GM18508 (cell line): ENCODE measurements around the gene ANO7.

Source experiments
- ATAC-seq: cut with Tn5 transposase; IDR thresholded peaks from one replicate; pipeline ENCODE4 v1.9.1; 2021; ENCODE audit warnings: moderate number of reproducible peaks; ENCODE audit not compliant: insufficient read depth, unreplicated experiment

The ANO7 gene

DNA sequence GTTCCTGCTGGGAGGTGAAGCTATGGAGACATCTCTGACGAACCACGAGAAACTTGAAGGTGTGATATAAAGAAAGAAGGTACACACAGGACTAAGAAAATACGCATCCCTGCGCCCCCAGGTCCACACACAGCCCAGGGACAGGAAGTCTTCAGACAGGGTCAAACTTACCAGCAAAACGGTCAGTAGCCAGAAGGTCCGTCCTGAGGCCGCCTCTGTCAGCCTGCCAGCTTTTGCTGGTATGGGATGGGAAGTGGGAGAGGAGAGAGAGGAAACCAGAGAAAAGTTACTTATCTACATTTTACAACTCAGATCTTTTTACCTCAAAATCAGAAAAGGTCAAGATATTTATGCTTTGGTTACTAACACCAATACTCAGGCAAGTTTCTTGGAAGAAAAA, 79.8 kb downstream of the ANO7 start:
- ATAC-seq: no peak

DNA sequence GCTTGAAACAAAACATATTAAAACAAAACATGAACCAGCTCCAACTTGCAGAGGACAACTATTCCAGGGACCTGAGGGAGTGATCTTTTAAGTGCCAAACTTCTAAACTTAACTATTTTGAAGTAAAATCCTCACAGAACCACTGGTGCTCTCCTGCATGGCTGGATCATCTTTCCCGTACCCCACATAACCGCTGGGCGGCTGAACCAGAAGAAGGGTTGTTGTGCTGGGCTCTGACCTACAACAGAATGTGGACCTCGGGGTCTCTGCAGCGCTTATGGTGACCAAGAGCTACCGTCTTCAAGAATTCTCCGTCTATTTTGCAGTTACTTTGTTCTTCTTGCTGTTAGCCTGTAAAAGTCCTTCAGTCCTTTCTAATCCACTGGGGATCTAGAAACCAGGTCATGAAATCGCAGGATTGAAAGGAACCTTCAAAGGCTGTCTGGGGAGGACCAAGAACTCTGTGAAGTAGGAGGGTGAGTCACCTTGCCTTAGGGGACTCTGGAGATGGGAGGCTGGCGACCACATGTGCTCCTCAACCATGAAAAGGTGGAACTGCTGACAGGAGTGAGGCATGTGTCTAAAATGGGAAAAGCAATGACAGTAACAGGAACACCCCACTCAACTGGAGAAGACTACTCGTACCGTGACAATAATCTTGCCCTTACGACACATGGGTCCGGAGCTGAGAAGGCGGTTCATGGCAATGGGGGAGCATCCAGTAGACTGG, 80.4 kb downstream of the ANO7 start:
- ATAC-seq: no peak

DNA sequence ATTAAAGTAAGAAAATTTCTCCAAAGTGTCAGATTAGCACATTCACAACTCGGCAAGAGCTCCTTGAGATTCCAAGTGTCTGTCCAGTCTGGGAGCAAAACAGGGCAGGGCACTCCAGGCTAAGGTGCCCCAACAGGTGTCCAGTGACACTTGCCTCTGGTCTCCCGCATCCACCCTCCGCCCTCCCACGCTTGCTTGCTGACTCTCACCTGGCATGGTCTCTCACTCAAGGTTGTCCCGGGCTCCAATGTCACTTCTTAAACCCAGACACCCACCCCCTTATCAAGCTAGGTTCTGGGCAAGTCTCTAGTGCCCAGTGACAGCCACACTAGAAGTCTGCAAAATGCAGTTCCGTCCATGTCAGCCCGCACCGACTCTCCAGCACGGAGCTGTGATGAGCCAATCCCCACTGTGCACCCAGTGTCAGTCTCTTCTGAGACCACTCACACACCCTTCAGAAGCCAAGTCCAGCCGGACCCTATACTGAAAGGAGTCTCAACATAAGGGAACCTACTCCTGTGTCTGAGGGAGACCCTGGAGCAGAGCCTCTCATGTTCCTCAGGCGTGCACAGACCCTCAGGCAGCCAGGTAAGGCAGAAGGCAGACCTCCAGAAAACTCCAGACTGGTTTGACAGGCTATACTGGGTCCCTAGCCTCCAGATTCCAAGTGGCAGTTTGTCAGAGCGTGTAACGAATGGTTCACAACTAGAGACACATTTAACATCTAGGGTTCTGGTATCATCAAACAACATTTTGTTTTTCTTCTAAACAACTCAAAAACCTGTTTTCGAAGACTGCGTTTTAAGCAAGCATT, 81.4 kb downstream of the ANO7 start:
- no peak for ATAC-seq

DNA sequence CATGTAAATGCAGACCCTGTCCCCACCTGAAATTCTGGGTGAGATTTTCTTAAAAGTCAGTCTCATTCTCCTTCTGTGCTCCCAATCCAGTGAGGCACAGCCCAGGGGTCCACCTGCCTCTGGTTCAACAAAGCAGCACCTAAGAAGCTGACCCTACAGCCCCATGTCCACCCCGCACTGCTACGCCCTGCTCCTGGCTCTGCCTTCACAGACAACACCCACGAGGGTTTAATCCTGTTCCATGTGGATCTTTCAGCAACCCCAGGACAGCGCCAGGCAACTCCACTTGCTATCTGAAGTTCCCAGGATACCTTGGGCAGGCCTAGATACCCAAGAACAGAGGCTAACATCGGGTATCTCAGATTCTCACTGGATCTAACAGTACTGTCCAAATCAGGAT, 82.1 kb downstream of the ANO7 start:
- no peak for ATAC-seq

DNA sequence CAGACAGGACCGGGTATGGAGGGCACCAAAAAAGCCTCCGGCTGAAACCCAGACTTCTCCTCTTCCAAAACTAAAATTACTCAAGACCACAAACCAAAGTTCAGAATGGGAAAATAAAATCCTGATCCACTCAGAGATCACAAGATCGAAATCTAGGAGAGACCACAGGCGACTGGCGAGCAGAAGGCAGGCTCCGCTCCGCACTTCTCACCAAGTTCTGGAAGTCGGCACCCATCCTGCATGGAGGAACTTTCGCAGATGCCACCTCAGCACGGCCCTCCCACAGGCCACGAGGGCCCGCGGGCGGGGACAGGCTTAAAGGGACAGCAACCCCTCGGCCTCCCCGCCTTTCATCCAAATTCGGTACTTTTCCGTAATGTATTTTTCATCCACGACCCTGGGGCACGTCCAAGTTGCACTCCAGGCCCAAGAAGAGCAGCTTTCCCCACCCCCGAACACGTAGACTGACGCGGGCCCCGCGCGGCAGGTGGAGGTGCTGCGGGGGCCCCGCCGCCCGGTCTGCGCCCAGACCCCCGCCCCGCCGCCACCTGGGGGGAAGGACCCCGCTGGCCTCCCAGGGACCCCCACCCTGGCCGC, 83.3 kb downstream of the ANO7 start:
- no peak for ATAC-seq

DNA sequence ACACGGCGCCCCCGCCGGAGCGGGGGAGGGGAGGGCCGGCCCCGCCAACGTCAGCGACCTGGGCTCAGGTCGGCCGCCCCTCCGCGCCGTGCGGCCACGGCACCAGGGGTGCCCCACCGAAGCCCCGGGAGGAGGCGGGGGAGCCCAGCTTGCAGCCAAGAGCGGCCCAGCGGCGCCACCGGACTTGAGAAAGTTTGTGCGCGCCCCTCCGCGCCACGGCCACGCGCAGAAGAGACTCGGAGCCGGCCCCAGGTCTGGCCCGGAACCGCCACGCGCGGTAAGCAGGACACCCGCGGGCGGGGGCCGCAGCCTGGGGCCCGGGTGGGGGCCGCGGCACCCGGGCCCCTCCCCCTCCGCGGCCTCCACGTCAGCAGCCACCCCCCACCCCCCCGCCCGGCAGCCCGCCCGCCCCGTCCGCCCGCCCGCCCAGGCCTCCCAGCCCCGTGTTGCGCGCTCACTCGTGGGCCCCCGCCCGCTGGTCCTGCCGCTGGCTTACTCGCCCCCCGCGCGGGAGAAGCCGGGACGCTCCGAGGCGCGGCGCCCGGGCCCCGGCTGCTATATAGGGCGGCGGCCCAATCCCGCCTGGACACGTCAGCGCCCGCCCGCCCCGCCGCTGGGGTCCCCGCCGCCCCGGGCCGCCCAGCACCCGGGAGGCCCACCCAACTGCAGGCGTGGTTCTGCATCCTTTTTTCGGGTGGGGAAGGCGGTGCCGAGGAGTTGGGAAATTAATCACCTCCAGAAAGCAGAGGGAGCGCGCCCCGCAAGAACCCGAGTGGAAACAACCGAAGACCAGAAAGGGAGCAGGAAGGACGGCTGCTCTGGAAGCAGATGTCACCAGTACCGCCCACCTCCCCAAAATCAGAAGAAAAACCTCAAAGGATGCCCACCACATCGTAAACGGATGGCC, 84.1 kb downstream of the ANO7 start:
- ATAC-seq: no peak

DNA sequence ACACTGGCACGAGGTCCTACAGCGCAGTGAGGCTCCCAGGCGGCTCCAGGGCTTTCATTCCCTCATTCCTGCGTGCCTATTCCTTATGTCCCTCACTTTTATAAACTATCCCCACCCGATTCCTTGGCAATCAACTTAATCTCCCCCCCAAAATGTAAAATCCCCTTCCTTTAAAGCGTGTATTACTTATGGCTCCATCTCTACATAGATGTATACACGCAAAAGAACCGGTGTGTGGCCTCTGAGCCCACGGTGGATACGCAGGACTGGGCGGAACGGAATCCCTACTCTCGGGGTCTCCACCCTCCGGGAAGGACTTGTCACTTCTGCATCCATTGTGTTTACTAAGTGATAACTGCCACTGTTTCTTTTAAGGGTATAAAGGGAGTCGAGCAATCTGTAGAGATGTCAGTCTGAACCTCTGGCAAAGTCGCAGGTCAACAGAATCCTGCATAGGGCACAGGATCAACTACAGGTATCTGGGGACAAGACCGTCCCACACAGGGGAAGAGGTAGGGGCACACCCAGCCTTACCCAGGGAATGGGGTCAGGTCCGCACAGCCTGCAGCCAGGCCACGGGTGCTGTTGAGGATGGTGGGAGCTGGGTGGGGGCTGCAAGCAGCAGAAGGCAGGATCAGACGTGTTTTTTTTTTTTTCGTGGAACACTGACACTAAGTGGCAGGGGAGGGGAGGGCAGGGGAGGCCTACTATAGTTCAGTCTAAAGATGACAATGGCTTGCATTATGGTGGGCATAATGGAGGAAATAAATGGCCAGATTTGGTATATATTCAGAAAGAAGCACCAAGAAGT, 84.9 kb downstream of the ANO7 start:
- no peak for ATAC-seq

DNA sequence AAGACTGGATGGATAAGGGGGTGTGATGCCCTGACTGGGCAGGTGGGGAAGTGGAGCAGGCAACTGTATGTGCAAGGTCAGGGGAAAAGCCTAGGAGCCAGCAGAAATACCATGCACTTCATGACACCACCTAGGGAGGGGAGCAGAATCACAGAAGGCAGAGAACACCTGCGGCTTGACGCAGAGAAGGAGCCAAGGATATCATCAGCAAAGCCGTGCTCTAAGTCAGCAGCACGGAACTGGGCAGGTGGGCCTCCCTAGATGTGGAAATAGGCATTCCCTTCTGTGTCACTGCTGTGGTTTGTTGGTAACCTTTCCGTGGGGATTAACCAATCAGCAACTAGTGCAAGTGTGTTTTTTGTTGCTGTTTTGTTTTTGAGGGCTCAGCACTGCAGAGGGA, 85.7 kb downstream of the ANO7 start:
- no peak for ATAC-seq
